ENCODE results near the gene AFAP1. TPM values are rescaled to one million over a fixed set of nuclear protein-coding genes. Genes with fewer than 3 reads are reported as not detected.

Gene AFAP1
- total RNA-seq, 1 donor from 2014 or later = 6.7 TPM

- DNase-seq (ENCODE audit: low spot score) = no peak
- no peak overlapping the region for H3K4me3 ChIP-seq
- H3K27me3 Mint-ChIP-seq (ENCODE audit: insufficient read depth, low read depth) = peaks cover 2% of the 10 kb centered on the region
- H3K27me3 ChIP-seq = no peaks in the 10 kb centered on the region
- H4K20me1 ChIP-seq (ENCODE audit: low read depth) = no peaks in the 10 kb centered on the region
- no peak for TF ChIP-seq EZH2phosphoT487 (IDR thresholded peaks at IDR 0.05)
- TF ChIP-seq EZH2 (IDR thresholded peaks at IDR 0.05) = no peak
- TF ChIP-seq, protein P1, sequence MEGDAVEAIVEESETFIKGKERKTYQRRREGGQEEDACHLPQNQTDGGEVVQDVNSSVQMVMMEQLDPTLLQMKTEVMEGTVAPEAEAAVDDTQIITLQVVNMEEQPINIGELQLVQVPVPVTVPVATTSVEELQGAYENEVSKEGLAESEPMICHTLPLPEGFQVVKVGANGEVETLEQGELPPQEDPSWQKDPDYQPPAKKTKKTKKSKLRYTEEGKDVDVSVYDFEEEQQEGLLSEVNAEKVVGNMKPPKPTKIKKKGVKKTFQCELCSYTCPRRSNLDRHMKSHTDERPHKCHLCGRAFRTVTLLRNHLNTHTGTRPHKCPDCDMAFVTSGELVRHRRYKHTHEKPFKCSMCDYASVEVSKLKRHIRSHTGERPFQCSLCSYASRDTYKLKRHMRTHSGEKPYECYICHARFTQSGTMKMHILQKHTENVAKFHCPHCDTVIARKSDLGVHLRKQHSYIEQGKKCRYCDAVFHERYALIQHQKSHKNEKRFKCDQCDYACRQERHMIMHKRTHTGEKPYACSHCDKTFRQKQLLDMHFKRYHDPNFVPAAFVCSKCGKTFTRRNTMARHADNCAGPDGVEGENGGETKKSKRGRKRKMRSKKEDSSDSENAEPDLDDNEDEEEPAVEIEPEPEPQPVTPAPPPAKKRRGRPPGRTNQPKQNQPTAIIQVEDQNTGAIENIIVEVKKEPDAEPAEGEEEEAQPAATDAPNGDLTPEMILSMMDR (IDR thresholded peaks at IDR 0.05) = no peak
- H3K36me3 ChIP-seq = no peaks in the 10 kb centered on the region
- peak overlapping the region; percentile 86 for H3K27ac Mint-ChIP-seq
- no peaks in the 10 kb centered on the region for H3K4me1 ChIP-seq
- H3K9me3 ChIP-seq (ENCODE audit: low read depth) = no peaks in the 10 kb centered on the region
- H3K36me3 Mint-ChIP-seq = peaks cover 5% of the 10 kb centered on the region
- no peak overlapping the region for H2AFZ ChIP-seq (replicated peaks)
- no peaks in the 10 kb centered on the region for H3K79me2 ChIP-seq (ENCODE audit: low read depth)
- H3K9ac ChIP-seq = no peak overlapping the region
- H3F3A ChIP-seq (ENCODE audit: low read depth) = no peaks in the 10 kb centered on the region
- H3K4me2 ChIP-seq = no peak overlapping the region
- H3K4me1 Mint-ChIP-seq = peaks cover 27% of the 10 kb centered on the region
- no peaks in the 10 kb centered on the region for H3K9me3 Mint-ChIP-seq
- H3K27ac ChIP-seq = no peak overlapping the region
- no peak overlapping the region for H3K4me3 Mint-ChIP-seq
These were observed 150.8 kb downstream of the AFAP1 start for GRCh38 chr4:7788694-7789425.

DNA sequence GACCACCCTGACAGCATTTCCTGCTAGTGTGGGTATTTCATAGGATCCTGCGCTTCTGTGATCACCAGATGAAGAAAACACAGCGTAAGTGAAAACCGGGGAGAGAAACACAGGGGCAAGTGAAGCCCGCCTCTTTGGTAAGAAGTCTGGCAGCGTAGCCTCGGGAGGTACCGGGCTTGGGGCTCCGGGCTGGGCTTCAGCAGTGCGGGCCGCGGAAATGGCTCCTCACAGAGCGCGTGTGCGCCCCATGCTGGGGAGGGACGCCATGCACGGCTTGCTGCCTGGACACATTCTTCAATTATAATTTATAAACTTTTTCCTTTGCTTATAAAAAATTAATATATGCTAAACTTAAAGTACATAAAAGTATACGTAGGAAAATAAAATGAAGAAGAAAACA lies 151.5 kb downstream of the AFAP1 start:
- Histone ChIP-seq H3K9me3 (ENCODE audit: low read depth) (no peaks in the 10 kb centered on the region), H3K9ac (no peak overlapping the region), H3K4me1 (no peaks in the 10 kb centered on the region), H2AFZ (replicated peaks) (no peak overlapping the region), H3K79me2 (ENCODE audit: low read depth) (no peaks in the 10 kb centered on the region), H3K27me3 (no peaks in the 10 kb centered on the region), H4K20me1 (ENCODE audit: low read depth) (no peaks in the 10 kb centered on the region), H3F3A (ENCODE audit: low read depth) (no peaks in the 10 kb centered on the region), H3K4me2 (no peak overlapping the region), H3K4me3 (no peak overlapping the region), H3K27ac (no peak overlapping the region), H3K36me3 (no peaks in the 10 kb centered on the region)
- Mint-ChIP-seq H3K27me3 (ENCODE audit: insufficient read depth, low read depth) (peaks cover 2% of the 10 kb centered on the region), H3K4me3 (no peak overlapping the region), H3K9me3 (no peaks in the 10 kb centered on the region), H3K27ac (peak overlapping the region; percentile 48), H3K36me3 (peaks cover 5% of the 10 kb centered on the region), H3K4me1 (peaks cover 31% of the 10 kb centered on the region)
- no peak for DNase-seq (ENCODE audit: low spot score)
- TF ChIP-seq EZH2 (IDR thresholded peaks at IDR 0.05) = no peak
- TF ChIP-seq, protein P1 (IDR thresholded peaks at IDR 0.05) = peak; percentile 11

DNA sequence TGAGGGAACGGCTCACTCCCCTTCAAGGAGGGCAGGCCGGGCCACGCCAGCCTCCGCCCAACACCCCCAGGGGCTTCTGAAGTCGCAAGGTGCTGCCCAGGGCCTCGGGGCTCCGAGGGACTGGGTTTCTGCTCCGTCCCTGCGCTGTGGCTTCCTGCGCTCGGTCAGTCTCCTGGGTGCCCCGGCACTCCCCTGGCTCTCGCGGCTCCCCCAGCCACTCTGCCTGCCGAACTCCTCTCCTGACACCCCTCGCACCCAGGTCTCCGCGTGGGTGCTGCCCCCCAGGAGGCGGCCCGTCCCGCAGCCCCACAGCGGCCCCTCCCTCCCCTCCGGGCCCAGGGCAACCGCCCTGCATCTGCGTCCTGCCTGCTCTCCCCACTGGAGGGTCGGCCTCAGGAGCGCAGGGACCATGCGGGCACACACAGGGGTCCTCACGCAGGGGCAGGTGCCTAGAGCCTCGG lies 151.9 kb downstream of the AFAP1 start:
- no peaks in the 10 kb centered on the region for H3K79me2 ChIP-seq (ENCODE audit: low read depth)
- TF ChIP-seq EZH2phosphoT487 (IDR thresholded peaks at IDR 0.05) (no peak), EZH2 (IDR thresholded peaks at IDR 0.05) (no peak)
- TF ChIP-seq, protein P1 (IDR thresholded peaks at IDR 0.05) = no peak

More for the DNA sequence above, 151.9 kb downstream of the AFAP1 start:
- H3K4me3 ChIP-seq = no peak overlapping the region
- H2AFZ ChIP-seq (replicated peaks) = no peak overlapping the region
- H3K36me3 ChIP-seq = no peaks in the 10 kb centered on the region
- H3K9ac ChIP-seq = no peak overlapping the region
- Mint-ChIP-seq H3K27me3 (ENCODE audit: insufficient read depth, low read depth) (peaks cover 6% of the 10 kb centered on the region), H3K36me3 (peaks cover 6% of the 10 kb centered on the region), H3K27ac (peak overlapping the region; percentile 48), H3K4me3 (no peak overlapping the region), H3K4me1 (peaks cover 32% of the 10 kb centered on the region), H3K9me3 (no peaks in the 10 kb centered on the region)
- H3K4me1 ChIP-seq = no peaks in the 10 kb centered on the region
- H3K27me3 ChIP-seq = no peaks in the 10 kb centered on the region
- DNase-seq (ENCODE audit: low spot score) = no peak
- H4K20me1 ChIP-seq (ENCODE audit: low read depth) = no peaks in the 10 kb centered on the region
- H3K27ac ChIP-seq = no peak overlapping the region
- no peak overlapping the region for H3K4me2 ChIP-seq
- H3K9me3 ChIP-seq (ENCODE audit: low read depth) = no peaks in the 10 kb centered on the region
- H3F3A ChIP-seq (ENCODE audit: low read depth) = no peaks in the 10 kb centered on the region

All from neural progenitor cell (in vitro differentiated cells).